BJ (cell line): ENCODE measurements around the gene STX7. TPM values are rescaled to one million over a fixed set of nuclear protein-coding genes. Genes with fewer than 3 reads are reported as not detected.

Experiments
- CTCF ChIA-PET: fragments of 350-600 bp; formaldehyde crosslinking; extraction: SDS; loops from one replicate; lab custom pipeline; 2021; ENCODE audit warnings: antibody characterized with exemption, inconsistent platforms; lab: Yijun Ruan, JAX
- POLR2A ChIA-PET: fragments of 300-600 bp; sonication (Branson Sonifier 250); formaldehyde crosslinking; extraction: SDS; loops from one replicate; lab custom pipeline; 2021; ENCODE audit warnings: antibody characterized with exemption; lab: Charles Lee
- DNase-seq: peaks from one replicate; pipeline ENCODE4 v3.0.0-alpha.2; 2011; ENCODE audit warnings: low read depth
- H3K27me3 ChIP-seq: 2 replicates; pipeline ENCODE4 v1.6.0; 2011; ENCODE audit warnings: low read length; ENCODE audit not compliant: control insufficient read depth, insufficient read depth
- H3K36me3 ChIP-seq: 2 replicates; pipeline ENCODE4 v1.5.1; 2011; ENCODE audit warnings: low read length; ENCODE audit not compliant: control insufficient read depth, insufficient read depth
- H3K4me3 ChIP-seq: 2 replicates; pipeline ENCODE4 v1.5.1; 2011; ENCODE audit warnings: low read depth, mild to moderate bottlenecking, control low read depth, low read length
- polyA plus RNA-seq: library from polyadenylated mRNA; depleted of rRNA; stranded (reverse); fragments of >200 nt; gene quantifications from 2 replicates; pipeline ENCODE4 v1.2.3, GENCODE V29; 2011
- TF ChIP-seq, protein P1 (sequence below): IDR thresholded peaks from 2 replicates; pipeline ENCODE4 v1.5.1; 2011; ENCODE audit warnings: low read depth, mild to moderate bottlenecking, control low read depth, inconsistent platforms, low read length, moderate library complexity; ENCODE audit not compliant: insufficient read depth

STX7 gene
- polyA plus RNA-seq, 1 experiment: 31.0 TPM

DNA sequence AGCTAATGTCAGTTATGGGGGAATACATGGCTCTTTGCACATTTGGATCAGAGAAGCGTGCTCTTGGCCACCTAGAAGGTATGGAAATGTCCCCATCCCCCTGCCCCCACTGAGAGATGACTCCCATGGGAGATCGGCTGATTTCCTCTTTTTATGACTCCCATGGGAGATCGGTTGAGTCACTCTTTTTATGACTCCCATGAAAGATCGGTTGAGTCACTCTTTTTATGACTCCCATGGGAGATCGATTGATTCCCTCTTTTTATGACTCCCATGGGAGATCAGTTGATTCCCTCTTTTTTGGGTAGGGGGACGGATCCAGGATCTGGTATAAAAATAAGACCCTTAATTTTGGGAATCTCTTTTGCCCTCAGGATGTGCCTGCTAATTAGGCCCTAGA, 14.9 kb upstream of the STX7 start:
- no peak for DNase-seq
- Histone ChIP-seq H3K36me3 (no peaks in the 10 kb centered on the region), H3K27me3 (no peaks in the 10 kb centered on the region), H3K4me3 (no peak overlapping the region)
- TF ChIP-seq, protein P1, sequence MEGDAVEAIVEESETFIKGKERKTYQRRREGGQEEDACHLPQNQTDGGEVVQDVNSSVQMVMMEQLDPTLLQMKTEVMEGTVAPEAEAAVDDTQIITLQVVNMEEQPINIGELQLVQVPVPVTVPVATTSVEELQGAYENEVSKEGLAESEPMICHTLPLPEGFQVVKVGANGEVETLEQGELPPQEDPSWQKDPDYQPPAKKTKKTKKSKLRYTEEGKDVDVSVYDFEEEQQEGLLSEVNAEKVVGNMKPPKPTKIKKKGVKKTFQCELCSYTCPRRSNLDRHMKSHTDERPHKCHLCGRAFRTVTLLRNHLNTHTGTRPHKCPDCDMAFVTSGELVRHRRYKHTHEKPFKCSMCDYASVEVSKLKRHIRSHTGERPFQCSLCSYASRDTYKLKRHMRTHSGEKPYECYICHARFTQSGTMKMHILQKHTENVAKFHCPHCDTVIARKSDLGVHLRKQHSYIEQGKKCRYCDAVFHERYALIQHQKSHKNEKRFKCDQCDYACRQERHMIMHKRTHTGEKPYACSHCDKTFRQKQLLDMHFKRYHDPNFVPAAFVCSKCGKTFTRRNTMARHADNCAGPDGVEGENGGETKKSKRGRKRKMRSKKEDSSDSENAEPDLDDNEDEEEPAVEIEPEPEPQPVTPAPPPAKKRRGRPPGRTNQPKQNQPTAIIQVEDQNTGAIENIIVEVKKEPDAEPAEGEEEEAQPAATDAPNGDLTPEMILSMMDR: no peak
- ChIA-PET CTCF (interaction anchor here (1.0 to 1.7 kb wide), 4 partner anchors 10 to 272 kb away, joined by 3 to 5 read pairs (median 4); partner anchors contain the start of gene TAAR9), POLR2A (no interaction called here)

DNA sequence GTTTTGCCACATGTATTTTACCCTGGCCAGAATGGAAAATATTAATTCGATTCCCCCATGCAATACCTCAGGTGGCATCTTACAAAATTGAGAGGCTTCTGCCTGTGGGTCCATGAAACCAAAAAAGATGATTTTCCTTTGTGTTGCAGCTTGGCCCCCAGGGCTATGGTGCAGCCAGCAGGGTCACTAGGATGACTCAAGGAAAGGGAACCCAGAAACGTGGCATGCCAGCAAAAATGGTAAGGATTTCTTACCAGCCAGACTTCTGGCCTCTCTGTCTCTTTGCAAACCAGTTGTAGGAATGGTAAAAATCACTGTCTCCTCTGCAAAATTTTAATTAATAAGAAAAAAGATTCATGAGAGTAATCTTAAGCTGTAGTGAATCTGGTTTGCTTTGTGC, 13.5 kb upstream of the STX7 start:
- DNase-seq: no peak
- Histone ChIP-seq H3K36me3 (no peaks in the 10 kb centered on the region), H3K4me3 (no peak overlapping the region), H3K27me3 (no peaks in the 10 kb centered on the region)
- TF ChIP-seq, protein P1: no peak
- ChIA-PET POLR2A (interaction anchor here (0.7 kb wide), 1 partner anchor 14 kb away, joined by 3 read pairs; the partner anchor contains the start of gene STX7), CTCF (interaction anchor here (1.1 to 1.2 kb wide), 3 partner anchors 247 to 273 kb away, joined by 3 to 6 read pairs (median 4); no protein-coding TSS in a partner anchor)

DNA sequence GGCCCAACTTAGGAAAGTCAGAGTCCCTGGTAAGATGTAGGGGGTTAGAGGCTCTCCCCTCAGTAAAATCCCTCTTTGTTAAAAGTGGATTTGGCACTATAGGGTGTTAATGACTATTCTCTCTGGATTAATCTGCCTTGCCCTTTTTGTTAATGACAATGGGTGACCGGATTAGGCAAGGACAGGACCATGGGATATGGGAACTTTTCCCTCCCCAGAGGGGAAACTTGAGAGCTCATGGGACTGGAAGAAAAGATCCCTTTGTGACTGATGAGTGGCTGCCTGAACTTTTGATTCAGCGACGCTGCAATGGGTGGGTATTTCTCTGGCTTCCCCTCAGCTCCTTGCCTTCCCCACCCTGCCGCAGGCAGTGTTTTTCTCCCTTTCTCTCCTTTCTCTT, 12.9 kb upstream of the STX7 start:
- POLR2A ChIA-PET: interaction anchor here (0.7 kb wide), 1 partner anchor 13 kb away, joined by 3 read pairs; the partner anchor contains the start of gene STX7
- Histone ChIP-seq H3K4me3 (no peak overlapping the region), H3K36me3 (no peaks in the 10 kb centered on the region), H3K27me3 (no peaks in the 10 kb centered on the region)
- CTCF ChIA-PET: interaction anchor here (1.1 kb wide), 1 partner anchor 248 kb away, joined by 3 read pairs; no protein-coding TSS in a partner anchor
- TF ChIP-seq, protein P1: no peak
- no peak for DNase-seq

DNA sequence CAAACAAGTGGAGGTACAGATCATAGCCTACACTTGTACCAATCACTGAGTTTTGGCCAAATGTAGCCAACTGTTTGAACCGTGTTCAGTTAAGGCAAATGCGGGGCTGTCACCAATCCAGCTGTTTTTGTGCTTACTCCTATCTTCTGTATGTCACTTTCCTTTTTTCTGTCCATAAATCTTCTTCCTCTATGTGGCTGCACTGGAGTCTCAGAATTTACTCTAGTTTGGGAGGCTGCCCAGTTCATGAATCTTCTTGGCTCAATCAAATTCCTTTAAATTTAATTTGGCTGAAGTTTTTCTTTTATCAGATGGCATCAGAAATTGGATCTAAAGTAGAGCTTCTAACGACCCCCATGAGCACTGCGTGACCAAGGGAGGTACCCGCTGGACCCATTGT, 11.7 kb upstream of the STX7 start:
- H3K36me3 ChIP-seq: no peaks in the 10 kb centered on the region
- DNase-seq: no peak
- ChIA-PET POLR2A (no interaction called here), CTCF (interaction anchor here (1.1 to 1.8 kb wide), 2 partner anchors 12 to 19 kb away, joined by 4 read pairs; partner anchors contain the start of gene STX7)
- H3K4me3 ChIP-seq: no peak overlapping the region
- H3K27me3 ChIP-seq: no peaks in the 10 kb centered on the region
- TF ChIP-seq, protein P1: no peak

DNA sequence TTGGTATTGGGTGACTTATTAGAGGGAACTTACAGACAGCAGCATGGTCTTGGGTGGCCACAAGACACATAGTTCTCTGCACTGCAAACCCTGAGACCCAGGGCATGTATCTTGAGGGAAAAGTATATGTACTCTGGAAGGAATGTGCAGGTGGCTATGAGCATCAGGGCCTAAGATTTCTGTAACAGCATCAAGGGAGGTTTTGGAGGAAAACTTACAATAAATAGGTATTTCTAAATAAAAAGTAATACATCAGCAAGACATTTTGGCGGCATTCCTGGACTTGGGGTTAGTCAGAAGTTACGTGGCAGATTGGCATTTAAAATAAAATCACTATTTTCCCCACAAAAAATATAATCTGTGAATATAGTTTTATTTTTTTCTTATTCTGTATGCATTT, 8.0 kb upstream of the STX7 start:
- DNase-seq: no peak
- ChIA-PET POLR2A (no interaction called here), CTCF (interaction anchor here (0.6 kb wide), 1 partner anchor 1859 kb away, joined by 3 read pairs; no protein-coding TSS in a partner anchor)
- Histone ChIP-seq H3K27me3 (peaks cover 6% of the 10 kb centered on the region), H3K4me3 (no peak overlapping the region), H3K36me3 (no peaks in the 10 kb centered on the region)
- TF ChIP-seq, protein P1: no peak
